SK-N-MC (cell line): Measurements from ENCODE around the gene SCNN1A.

Source experiments
- EZH2 ChIP-seq: fragments of 200-600 bp; sonication (generic); IDR thresholded peaks from one replicate; pipeline ENCODE4 v1.6.1; 2017; ENCODE audit warnings: antibody characterized with exemption
- POLR2AphosphoS5 ChIP-seq: IDR thresholded peaks from 2 replicates; pipeline ENCODE4 v1.6.1; 2012; ENCODE audit warnings: mild to moderate bottlenecking, low read depth, low read length, borderline replicate concordance

DNA sequence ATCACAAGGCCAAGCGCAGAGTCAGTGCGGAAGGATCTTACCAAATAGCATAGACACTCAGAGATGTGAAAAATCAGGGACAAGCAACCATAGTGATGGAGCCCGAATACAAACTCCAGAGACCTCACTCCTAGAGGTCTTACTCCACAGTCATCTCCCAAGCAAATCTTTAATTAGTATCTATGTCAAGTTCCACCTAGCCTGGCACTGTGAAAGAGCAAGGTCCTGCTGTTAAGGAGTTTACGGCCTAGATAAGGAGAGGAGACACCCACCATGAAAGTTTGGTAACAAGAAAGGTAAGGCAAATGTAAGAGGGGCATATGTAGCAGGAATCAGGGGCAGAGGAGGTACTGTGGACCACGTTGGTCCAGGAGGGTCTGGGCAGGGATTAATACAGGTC lies 72.3 kb downstream of the SCNN1A start:
- TF ChIP-seq EZH2 (no peak), POLR2AphosphoS5 (no peak)
